ENCODE measurements around the gene ZNF789.

GRCh38 chr7:99531354-99531765 is 58.7 kb downstream of the ZNF789 start:
- TF ChIP-seq CTCF (IDR thresholded peaks at IDR 0.05; ENCODE audit: low read depth, low read length): no peak
- TF ChIP-seq POLR2A (IDR thresholded peaks at IDR 0.05; ENCODE audit: extremely low read depth, insufficient read length): no peak
- TF ChIP-seq MYC (IDR thresholded peaks at IDR 0.05; ENCODE audit: low read depth, low read length): no peak

All from NB4 (cell line).